ENCODE data around the gene ATP1A3. TPM values are rescaled to one million over a fixed set of nuclear protein-coding genes. Genes with fewer than 3 reads are reported as not detected.

Gene ATP1A3
- total and polyA plus RNA-seq, 8 donors, result 0.12 to 0.45 (median 0.29) TPM; not detected in 5

- intact Hi-C loops (cut with DNase I; ENCODE audit: low total_unique reads), result no loop called here
- no peak overlapping the region for H3K27ac ChIP-seq
- no peak for TF ChIP-seq POLR2A (IDR thresholded peaks at IDR 0.05)
- TF ChIP-seq, protein P1, sequence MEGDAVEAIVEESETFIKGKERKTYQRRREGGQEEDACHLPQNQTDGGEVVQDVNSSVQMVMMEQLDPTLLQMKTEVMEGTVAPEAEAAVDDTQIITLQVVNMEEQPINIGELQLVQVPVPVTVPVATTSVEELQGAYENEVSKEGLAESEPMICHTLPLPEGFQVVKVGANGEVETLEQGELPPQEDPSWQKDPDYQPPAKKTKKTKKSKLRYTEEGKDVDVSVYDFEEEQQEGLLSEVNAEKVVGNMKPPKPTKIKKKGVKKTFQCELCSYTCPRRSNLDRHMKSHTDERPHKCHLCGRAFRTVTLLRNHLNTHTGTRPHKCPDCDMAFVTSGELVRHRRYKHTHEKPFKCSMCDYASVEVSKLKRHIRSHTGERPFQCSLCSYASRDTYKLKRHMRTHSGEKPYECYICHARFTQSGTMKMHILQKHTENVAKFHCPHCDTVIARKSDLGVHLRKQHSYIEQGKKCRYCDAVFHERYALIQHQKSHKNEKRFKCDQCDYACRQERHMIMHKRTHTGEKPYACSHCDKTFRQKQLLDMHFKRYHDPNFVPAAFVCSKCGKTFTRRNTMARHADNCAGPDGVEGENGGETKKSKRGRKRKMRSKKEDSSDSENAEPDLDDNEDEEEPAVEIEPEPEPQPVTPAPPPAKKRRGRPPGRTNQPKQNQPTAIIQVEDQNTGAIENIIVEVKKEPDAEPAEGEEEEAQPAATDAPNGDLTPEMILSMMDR (IDR thresholded peaks at IDR 0.05), result no peak
- no peaks in the 10 kb centered on the region for H3K9me3 ChIP-seq
- H3K4me3 ChIP-seq, result no peak overlapping the region
- WGBS, 5 donors, result 39 to 67% (median 52%) methylated on average over 5 of the region's 5 CpGs
- H3K4me1 ChIP-seq, result peaks cover 0 to 20% (median 2%) of the 10 kb centered on the region in 4 donors
- H3K27me3 ChIP-seq, result peaks cover 0 to 6% (median 5%) of the 10 kb centered on the region in 3 donors
- H3K36me3 ChIP-seq, result peaks cover 0 to 9% (median 0%) of the 10 kb centered on the region in 4 donors
- peak in 1 of 2 donors; percentile 23 for DNase-seq
Measured at GRCh38 chr19:42032431-42032830, 38.4 kb upstream of the ATP1A3 start.

GRCh38 chr19:42030645-42031440, 36.8 kb upstream of the ATP1A3 start:
- Histone ChIP-seq H3K36me3 (no peaks in the 10 kb centered on the region), H3K27ac (no peak overlapping the region), H3K9me3 (no peaks in the 10 kb centered on the region), H3K27me3 (peaks cover 0 to 6% (median 5%) of the 10 kb centered on the region in 3 donors), H3K4me3 (no peak overlapping the region), H3K4me1 (peaks cover 0 to 20% (median 2%) of the 10 kb centered on the region in 4 donors)
- no peak for DNase-seq
- 72 to 86% (median 83%) methylated on average over 7 of the region's 7 CpGs for WGBS, 5 donors
- intact Hi-C loops (cut with DNase I; ENCODE audit: low total_unique reads), result no loop called here
- TF ChIP-seq POLR2AphosphoS5 (IDR thresholded peaks at IDR 0.05), result no peak
- no peak for TF ChIP-seq EP300 (IDR thresholded peaks at IDR 0.05)
- no peak for TF ChIP-seq POLR2A (IDR thresholded peaks at IDR 0.05)
- TF ChIP-seq, protein P1 (IDR thresholded peaks at IDR 0.05), result no peak

- intact Hi-C loops (cut with DNase I; ENCODE audit: low total_unique reads), result no loop called here
- H3K27ac ChIP-seq, result no peak overlapping the region
- peaks cover 0 to 27% (median 8%) of the 10 kb centered on the region in 4 donors for H3K4me1 ChIP-seq
- no peak for DNase-seq
- no peaks in the 10 kb centered on the region for H3K36me3 ChIP-seq
- H3K9me3 ChIP-seq, result no peaks in the 10 kb centered on the region
- TF ChIP-seq EP300 (IDR thresholded peaks at IDR 0.05) (no peak), POLR2AphosphoS5 (IDR thresholded peaks at IDR 0.05) (no peak), POLR2A (IDR thresholded peaks at IDR 0.05) (no peak)
- TF ChIP-seq, protein P1 (IDR thresholded peaks at IDR 0.05), result no peak
- H3K4me3 ChIP-seq, result no peak overlapping the region
- WGBS, 5 donors, result 53 to 61% (median 56%) methylated on average over 8 of the region's 8 CpGs
- peaks cover 0 to 12% (median 6%) of the 10 kb centered on the region in 3 donors for H3K27me3 ChIP-seq
Measured at GRCh38 chr19:42028304-42029216, 34.5 kb upstream of the ATP1A3 start.

DNA sequence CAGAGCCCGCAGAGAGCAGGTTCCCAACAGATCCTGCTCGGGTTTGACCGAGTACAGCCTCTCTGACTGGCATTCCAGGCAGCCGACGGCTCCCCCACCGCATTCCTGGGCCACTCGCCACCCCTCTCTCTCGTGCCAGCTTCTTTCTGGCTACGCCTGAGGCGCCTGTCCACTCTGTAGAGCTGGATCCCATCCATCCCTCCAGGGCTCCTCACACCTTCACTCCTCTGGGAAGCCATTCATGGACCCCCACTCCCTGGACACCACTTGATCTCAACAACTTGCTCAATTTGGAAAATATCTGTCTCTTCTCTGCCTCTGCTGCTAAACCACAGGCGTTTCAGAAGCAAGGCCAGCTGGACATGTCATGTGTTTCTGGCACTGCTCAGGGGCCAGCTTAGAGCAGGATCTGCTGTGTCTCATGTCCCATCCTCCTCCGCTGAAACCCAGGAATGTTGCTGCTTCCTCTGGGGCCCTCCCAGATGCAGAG, 30.6 kb upstream of the ATP1A3 start:
- H3K4me1 ChIP-seq, result peaks cover 0 to 18% (median 8%) of the 10 kb centered on the region in 4 donors
- DNase-seq, result peak in 1 of 2 donors; percentile 67
- H3K4me3 ChIP-seq, result no peak overlapping the region
- peaks cover 0 to 18% (median 3%) of the 10 kb centered on the region in 4 donors for H3K36me3 ChIP-seq
- intact Hi-C loops (cut with DNase I; ENCODE audit: low total_unique reads), result no loop called here
- TF ChIP-seq, protein P1 (IDR thresholded peaks at IDR 0.05), result no peak
- TF ChIP-seq EP300 (IDR thresholded peaks at IDR 0.05) (no peak), POLR2AphosphoS5 (IDR thresholded peaks at IDR 0.05) (no peak), POLR2A (IDR thresholded peaks at IDR 0.05) (no peak)
- H3K27me3 ChIP-seq, result peaks cover 0 to 12% (median 6%) of the 10 kb centered on the region in 3 donors
- no peaks in the 10 kb centered on the region for H3K9me3 ChIP-seq
- H3K27ac ChIP-seq, result peak overlapping the region in 1 of 5 donors; percentile 56
- 33 to 55% (median 48%) methylated on average over 9 to 12 of the region's 12 CpGs for WGBS, 5 donors

Measured in stomach (tissue), 9 donors.